ENCODE measurements around the gene GPBAR1. TPM values are rescaled to one million over a fixed set of nuclear protein-coding genes. Genes with fewer than 3 reads are reported as not detected.

The GPBAR1 gene
- total and polyA plus RNA-seq, 7 donors = 0.24 to 0.74 (median 0.45) TPM

DNA sequence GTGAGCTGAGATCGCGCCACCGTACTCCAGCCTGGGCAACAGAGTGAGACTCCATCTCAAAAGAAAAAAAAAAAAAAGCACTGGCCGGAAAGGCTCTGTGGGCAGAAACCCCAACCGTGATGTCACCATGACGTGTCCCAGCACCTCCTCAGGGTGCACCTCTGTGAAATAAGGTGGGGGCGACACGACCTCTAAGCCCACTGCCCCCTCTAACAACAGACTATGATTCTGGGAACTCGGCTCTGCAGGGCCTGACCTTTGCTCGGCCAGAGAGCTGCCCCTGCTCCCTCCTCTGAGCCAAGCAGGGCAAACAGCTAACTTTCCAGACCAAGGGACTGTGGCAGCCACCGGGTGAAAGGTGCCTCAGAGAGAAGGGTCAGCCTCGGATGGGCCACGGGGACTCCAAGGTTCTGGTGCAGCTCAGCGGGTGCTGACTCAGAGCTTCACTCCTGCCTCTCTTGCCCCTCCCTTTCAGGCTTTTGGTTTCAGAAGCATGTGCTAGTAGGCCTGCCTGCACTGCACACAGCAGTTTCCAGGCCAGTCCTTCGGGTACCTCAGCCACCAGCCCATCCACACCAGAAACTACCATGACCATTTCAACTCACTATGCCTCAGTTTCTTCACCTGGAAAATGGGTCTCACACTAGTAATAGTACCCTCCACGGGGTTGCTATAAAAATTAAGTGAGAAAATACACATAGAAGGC lies 23.4 kb downstream of the GPBAR1 start:
- Histone ChIP-seq H3K4me1 (peaks cover 75% of the 10 kb centered on the region), H3K36me3 (ENCODE audit: insufficient read depth in 1 of 2, low read depth in 1 of 2) (peaks cover 5 to 41% of the 10 kb centered on the region in 2 donors), H3K27me3 (ENCODE audit: insufficient read depth in 3 of 3, low read length in 2 of 3) (no peaks in the 10 kb centered on the region), H3K9me3 (no peaks in the 10 kb centered on the region), H3K27ac (peak overlapping the region; percentile 96), H3K4me3 (peak overlapping the region; percentile 74)
- ATAC-seq (peak; percentile 39 to 57 (median 52)), DNase-seq (peak; percentile 71 to 83)
- TF ChIP-seq, protein P1, sequence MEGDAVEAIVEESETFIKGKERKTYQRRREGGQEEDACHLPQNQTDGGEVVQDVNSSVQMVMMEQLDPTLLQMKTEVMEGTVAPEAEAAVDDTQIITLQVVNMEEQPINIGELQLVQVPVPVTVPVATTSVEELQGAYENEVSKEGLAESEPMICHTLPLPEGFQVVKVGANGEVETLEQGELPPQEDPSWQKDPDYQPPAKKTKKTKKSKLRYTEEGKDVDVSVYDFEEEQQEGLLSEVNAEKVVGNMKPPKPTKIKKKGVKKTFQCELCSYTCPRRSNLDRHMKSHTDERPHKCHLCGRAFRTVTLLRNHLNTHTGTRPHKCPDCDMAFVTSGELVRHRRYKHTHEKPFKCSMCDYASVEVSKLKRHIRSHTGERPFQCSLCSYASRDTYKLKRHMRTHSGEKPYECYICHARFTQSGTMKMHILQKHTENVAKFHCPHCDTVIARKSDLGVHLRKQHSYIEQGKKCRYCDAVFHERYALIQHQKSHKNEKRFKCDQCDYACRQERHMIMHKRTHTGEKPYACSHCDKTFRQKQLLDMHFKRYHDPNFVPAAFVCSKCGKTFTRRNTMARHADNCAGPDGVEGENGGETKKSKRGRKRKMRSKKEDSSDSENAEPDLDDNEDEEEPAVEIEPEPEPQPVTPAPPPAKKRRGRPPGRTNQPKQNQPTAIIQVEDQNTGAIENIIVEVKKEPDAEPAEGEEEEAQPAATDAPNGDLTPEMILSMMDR (IDR thresholded peaks at IDR 0.05) = no peak
- intact Hi-C loops (cut with DNase I) = no loop called here
- 38 to 61% (median 42%) methylated on average over 14 to 16 of the region's 16 CpGs for WGBS, 3 donors

DNA sequence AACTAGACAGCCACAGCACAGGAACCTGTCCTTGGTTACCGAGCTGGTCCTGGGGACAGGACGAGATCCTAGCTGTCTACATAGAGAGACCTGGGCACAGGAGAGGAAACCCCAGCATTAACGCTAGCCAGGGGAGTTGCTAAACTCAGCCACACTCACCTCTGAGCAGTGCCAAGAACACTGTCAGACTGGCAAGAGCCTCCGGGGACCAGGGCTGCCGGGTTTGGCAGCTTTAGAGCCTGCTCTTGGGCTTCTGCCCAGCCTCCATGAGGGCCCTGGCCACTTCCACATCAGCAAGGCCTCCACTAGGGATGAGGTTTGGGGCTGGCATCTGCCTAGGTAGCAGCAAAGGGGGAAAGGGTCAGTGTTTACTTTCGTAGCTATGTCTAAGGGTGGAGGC lies 24.8 kb downstream of the GPBAR1 start:
- TF ChIP-seq, protein P1 (IDR thresholded peaks at IDR 0.05) = no peak
- WGBS, 3 donors = 9 to 18% (median 15%) methylated on average over 6 of the region's 6 CpGs
- intact Hi-C loops (cut with DNase I) = loop anchor here in 1 of 2 donors (1.0 kb wide), 1 partner anchor 12 kb away; no protein-coding TSS in a partner anchor
- Histone ChIP-seq H3K27ac (peak overlapping the region; percentile 96), H3K4me3 (peak overlapping the region; percentile 74), H3K9me3 (no peaks in the 10 kb centered on the region), H3K27me3 (ENCODE audit: insufficient read depth in 3 of 3, low read length in 2 of 3) (no peaks in the 10 kb centered on the region), H3K4me1 (peaks cover 88% of the 10 kb centered on the region), H3K36me3 (ENCODE audit: insufficient read depth in 1 of 2, low read depth in 1 of 2) (peaks cover 0 to 27% of the 10 kb centered on the region in 2 donors)
- DNase-seq = peak; percentile 74 to 91
- ATAC-seq = peak; percentile 62 to 73 (median 68)

DNA sequence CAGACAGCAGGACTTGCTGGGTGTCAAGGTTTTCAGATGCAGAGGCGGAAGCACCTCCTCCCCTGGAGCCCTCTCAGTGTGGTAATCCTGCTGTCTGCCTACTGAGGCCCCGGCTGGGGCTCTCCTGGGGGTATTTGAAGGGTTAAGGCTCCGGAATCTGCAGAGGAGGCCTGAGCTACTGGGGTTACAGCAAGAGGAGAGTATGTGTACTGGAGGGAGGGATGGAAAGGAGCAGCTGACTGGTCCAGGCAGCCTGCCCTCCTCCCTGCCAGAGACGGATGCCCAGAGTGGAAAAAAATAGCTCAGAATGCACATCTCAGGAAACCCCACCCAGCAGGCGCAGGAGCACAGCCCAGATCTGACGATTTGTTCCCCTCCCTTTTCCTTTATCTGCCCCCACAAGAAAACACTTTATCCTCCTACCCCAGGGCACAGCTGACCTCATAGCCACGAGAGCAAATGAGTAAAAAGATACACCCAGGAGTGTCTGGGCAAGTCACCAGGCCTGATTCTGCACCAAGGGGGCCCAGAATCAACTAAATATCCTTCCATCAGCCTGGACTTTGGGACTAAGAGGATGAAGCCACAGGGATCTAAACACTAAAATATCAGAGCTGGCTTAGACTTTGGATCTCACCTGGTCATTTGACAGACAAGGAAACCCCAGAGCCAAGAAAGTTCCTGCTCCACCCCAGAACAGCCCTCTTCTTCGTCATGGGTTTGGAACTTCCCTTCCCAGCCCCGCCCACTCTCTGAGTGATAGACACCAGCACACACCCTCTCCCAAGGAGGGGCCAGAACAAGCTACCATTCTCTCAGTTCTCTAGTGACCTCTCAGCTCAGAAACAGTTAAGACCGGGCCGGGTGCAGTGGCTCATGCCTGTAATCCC lies 26.0 kb downstream of the GPBAR1 start:
- H3K9me3 ChIP-seq = no peaks in the 10 kb centered on the region
- intact Hi-C loops (cut with DNase I) = no loop called here
- 1% methylated on average over 11 of the region's 11 CpGs for WGBS, 3 donors
- ATAC-seq (peak; percentile 79 to 84 (median 80)), DNase-seq (peak; percentile 90 to 94)
- TF ChIP-seq, protein P1 (IDR thresholded peaks at IDR 0.05) = no peak
- H3K27ac ChIP-seq = peak overlapping the region; percentile 96
- H3K36me3 ChIP-seq (ENCODE audit: insufficient read depth in 1 of 2, low read depth in 1 of 2) = peaks cover 0 to 17% of the 10 kb centered on the region in 2 donors
- peaks cover 89% of the 10 kb centered on the region for H3K4me1 ChIP-seq
- no peaks in the 10 kb centered on the region for H3K27me3 ChIP-seq (ENCODE audit: insufficient read depth in 3 of 3, low read length in 2 of 3)
- H3K4me3 ChIP-seq = peak overlapping the region; percentile 74

DNA sequence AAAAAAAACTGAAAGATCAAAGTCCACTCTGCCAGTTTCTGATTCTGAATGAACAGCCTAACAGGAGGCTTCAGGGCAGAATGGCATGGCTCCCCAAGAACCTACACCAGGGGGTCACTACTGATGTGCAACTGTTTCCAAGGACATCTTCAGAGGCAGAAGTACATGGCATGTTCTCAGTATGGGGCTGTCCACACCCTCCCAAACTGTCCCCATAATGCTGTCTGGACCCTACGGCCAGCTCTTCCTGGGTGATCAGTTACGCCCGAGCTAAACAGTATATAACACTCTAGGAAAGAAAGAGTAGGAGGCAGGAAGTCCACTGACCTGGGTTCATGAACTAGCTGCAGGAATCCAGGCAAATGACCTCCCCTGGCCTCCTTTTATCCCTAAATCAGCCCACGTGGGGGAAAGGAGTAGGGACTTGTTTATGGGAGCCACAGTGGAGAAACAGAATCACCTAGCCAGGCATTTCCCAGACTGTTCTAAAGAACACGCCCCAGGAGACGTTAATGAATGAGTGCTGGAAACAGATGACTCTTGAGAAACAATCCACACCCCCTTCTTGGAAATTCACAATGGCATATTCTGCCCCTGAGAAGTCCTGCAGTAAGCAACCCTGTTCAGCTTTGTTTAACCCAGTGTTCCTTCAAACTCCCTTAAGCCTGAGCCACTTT lies 29.0 kb downstream of the GPBAR1 start:
- H3K4me1 ChIP-seq = peaks cover 59% of the 10 kb centered on the region
- peak in 1 of 4 donors; percentile 21 for ATAC-seq
- WGBS, 3 donors = 21 to 32% (median 26%) methylated on average over 6 of the region's 6 CpGs

More for the DNA sequence above, 29.0 kb downstream of the GPBAR1 start:
- H3K27me3 ChIP-seq (ENCODE audit: insufficient read depth in 3 of 3, low read length in 2 of 3) = no peaks in the 10 kb centered on the region
- no peak for DNase-seq
- intact Hi-C loops (cut with DNase I) = loop anchor here (5.0 to 10.0 kb wide), 5 partner anchors 108 to 375 kb away; partner anchors contain the start of genes CNOT9 (in 1 of the 2), CTDSP1 (in 1 of the 2) and USP37 (in 1 of the 2)
- H3K9me3 ChIP-seq = no peaks in the 10 kb centered on the region
- peak overlapping the region; percentile 93 for H3K4me3 ChIP-seq
- TF ChIP-seq, protein P1 (IDR thresholded peaks at IDR 0.05) = no peak
- H3K27ac ChIP-seq = peak overlapping the region; percentile 96
- no peaks in the 10 kb centered on the region for H3K36me3 ChIP-seq (ENCODE audit: insufficient read depth in 1 of 2, low read depth in 1 of 2)

Measured in psoas muscle (tissue), 8 donors.